ENCODE measurements around the gene GRB10. TPM values are rescaled to one million over a fixed set of nuclear protein-coding genes. Genes with fewer than 3 reads are reported as not detected.
A peak's percentile ranks its signal among the peaks of the same experiment; 100 is the strongest.

GRB10 gene
- total RNA-seq, 5 donors from 2014 or later (not counting 1 experiment from before 2014, with no cell fraction given): 7.1 to 11.1 (median 10.1) TPM

DNA sequence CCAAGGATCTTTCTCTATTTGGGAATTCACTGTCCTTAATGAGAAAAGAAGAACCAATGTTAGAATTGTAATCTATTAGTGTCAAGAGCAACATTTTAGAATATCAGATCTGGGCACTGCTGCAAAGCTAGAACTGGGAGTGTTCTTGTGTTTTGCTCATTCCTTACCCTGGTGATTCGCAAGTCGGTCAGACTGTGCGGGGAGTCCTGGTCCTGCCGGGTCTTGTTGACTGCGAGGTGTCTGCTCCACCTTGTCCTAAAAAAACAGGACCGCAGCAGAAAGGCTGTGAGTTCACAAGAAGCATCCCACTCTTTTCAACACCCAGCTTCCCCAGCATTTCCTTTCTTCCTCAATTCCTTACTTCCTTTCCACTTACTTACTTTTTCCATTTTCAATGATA, 79.0 kb downstream of the GRB10 start:
- no peaks in the 10 kb centered on the region for H3K36me3 ChIP-seq (ENCODE audit: control insufficient read depth in 2 of 2, extremely low read depth in 1 of 2, insufficient read depth in 1 of 2, low read length in 1 of 2)
- POLR2A ChIA-PET: no interaction called here
- peaks cover 0 to 3% of the 10 kb centered on the region in 2 donors for H3K27me3 Mint-ChIP-seq

DNA sequence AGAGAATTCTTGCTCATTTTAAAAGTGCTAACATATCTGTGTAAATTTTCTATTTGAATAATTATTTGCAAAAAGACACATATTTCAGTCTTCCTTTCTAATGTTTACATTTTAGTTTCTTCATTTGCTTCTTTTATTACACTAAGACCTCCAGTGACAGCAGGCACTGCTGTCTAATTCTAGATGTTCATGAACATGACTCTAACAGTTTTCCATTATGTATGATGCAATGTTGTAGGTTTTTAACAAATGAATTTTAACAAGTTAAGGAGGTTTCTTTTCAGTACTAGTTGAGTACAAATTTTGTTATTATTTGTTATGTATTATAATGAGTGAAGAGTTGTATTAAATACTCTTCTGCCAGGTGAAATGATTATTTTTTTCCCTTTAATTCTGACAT, 83.6 kb downstream of the GRB10 start:
- Histone ChIP-seq H3K4me1 (ENCODE audit: control insufficient read depth in 1 of 2, extremely low read depth in 1 of 2, insufficient read depth in 2 of 2, low read length in 2 of 2) (no peaks in the 10 kb centered on the region), H3K27ac (ENCODE audit: low read length) (no peak overlapping the region), H3K9me3 (no peaks in the 10 kb centered on the region), H3K36me3 (ENCODE audit: control insufficient read depth in 2 of 2, extremely low read depth in 1 of 2, insufficient read depth in 1 of 2, low read length in 1 of 2) (no peaks in the 10 kb centered on the region), H3K27me3 (replicated peaks in 1 of 2; ENCODE audit: control insufficient read depth in 2 of 2, extremely low read depth in 1 of 2, insufficient read depth in 2 of 2, low read length in 1 of 2) (peaks cover 0 to 4% of the 10 kb centered on the region in 2 experiments), H3K4me3 (ENCODE audit: control insufficient read depth in 1 of 2, extremely low read depth in 1 of 2, low read length in 1 of 2) (no peak overlapping the region)
- ChIA-PET CTCF (no interaction called here), POLR2A (no interaction called here)
- Mint-ChIP-seq H3K27ac (no peak overlapping the region), H3K27me3 (no peaks in the 10 kb centered on the region), H3K4me3 (no peak overlapping the region), H3K36me3 (no peaks in the 10 kb centered on the region), H3K9me3 (no peaks in the 10 kb centered on the region), H3K4me1 (peaks cover 2 to 9% (median 7%) of the 10 kb centered on the region in 3 donors)
- no peak for DNase-seq
- ATAC-seq (replicated peaks in 1 of 4): no peak

More for the DNA sequence above, 79.0 kb downstream of the GRB10 start:
- no peak overlapping the region for H3K4me3 ChIP-seq (ENCODE audit: control insufficient read depth in 1 of 2, extremely low read depth in 1 of 2, low read length in 1 of 2)
- ATAC-seq (replicated peaks in 1 of 4): no peak
- H3K27ac ChIP-seq (ENCODE audit: low read length): no peak overlapping the region
- H3K4me1 ChIP-seq (ENCODE audit: control insufficient read depth in 1 of 2, extremely low read depth in 1 of 2, insufficient read depth in 2 of 2, low read length in 2 of 2): no peaks in the 10 kb centered on the region
- no peaks in the 10 kb centered on the region for H3K36me3 Mint-ChIP-seq
- no peak overlapping the region for H3K4me3 Mint-ChIP-seq
- WGBS (ENCODE audit: insufficient coverage): 95% methylated on average over 6 of the region's 6 CpGs
- H3K9me3 Mint-ChIP-seq: no peaks in the 10 kb centered on the region
- no peaks in the 10 kb centered on the region for H3K4me1 Mint-ChIP-seq
- CTCF ChIA-PET: no interaction called here
- no peak for DNase-seq
- no peak overlapping the region for H3K27ac Mint-ChIP-seq
- H3K27me3 ChIP-seq (replicated peaks in 1 of 2; ENCODE audit: control insufficient read depth in 2 of 2, extremely low read depth in 1 of 2, insufficient read depth in 2 of 2, low read length in 1 of 2): peaks cover 0 to 4% of the 10 kb centered on the region in 2 experiments
- no peaks in the 10 kb centered on the region for H3K9me3 ChIP-seq

DNA sequence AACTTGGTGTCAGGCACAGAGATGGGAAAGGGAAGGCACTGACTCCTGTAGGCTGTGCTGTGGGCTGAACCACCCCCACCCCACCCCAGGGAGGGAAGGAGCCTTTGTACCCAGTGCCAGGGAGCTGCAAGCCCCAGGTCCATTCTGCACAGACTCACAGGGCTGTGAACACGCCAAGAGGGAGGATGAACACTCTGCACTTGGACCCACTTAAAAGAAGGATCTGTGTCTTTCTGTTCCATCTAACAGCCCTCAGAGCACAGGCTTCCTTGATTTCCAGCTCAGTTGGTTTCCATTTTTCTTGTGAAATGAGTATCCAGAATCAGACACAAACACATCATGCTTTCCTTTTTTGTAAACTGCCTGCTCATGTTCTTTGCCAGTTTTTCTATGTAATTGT, 84.9 kb downstream of the GRB10 start:
- no peak overlapping the region for H3K4me3 ChIP-seq (ENCODE audit: control insufficient read depth in 1 of 2, extremely low read depth in 1 of 2, low read length in 1 of 2)
- H3K27me3 ChIP-seq (replicated peaks in 1 of 2; ENCODE audit: control insufficient read depth in 2 of 2, extremely low read depth in 1 of 2, insufficient read depth in 2 of 2, low read length in 1 of 2): peaks cover 0 to 4% of the 10 kb centered on the region in 2 experiments
- no peaks in the 10 kb centered on the region for H3K36me3 Mint-ChIP-seq
- H3K4me1 Mint-ChIP-seq: peaks cover 2 to 9% (median 7%) of the 10 kb centered on the region in 3 donors
- no peaks in the 10 kb centered on the region for H3K4me1 ChIP-seq (ENCODE audit: control insufficient read depth in 1 of 2, extremely low read depth in 1 of 2, insufficient read depth in 2 of 2, low read length in 2 of 2)
- POLR2A ChIA-PET: no interaction called here
- 100% methylated on average over 1 of the region's 1 CpG for WGBS (ENCODE audit: insufficient coverage)
- CTCF ChIA-PET: interaction anchor here (0.6 to 1.0 kb wide), 3 partner anchors 282 to 443 kb away, joined by 3 to 4 read pairs (median 3); no protein-coding TSS in a partner anchor
- H3K27ac ChIP-seq (ENCODE audit: low read length): no peak overlapping the region
- H3K36me3 ChIP-seq (ENCODE audit: control insufficient read depth in 2 of 2, extremely low read depth in 1 of 2, insufficient read depth in 1 of 2, low read length in 1 of 2): no peaks in the 10 kb centered on the region
- no peak overlapping the region for H3K27ac Mint-ChIP-seq
- no peaks in the 10 kb centered on the region for H3K9me3 ChIP-seq
- no peaks in the 10 kb centered on the region for H3K27me3 Mint-ChIP-seq
- no peak for DNase-seq
- H3K9me3 Mint-ChIP-seq: no peaks in the 10 kb centered on the region
- H3K4me3 Mint-ChIP-seq: no peak overlapping the region
- ATAC-seq (replicated peaks in 1 of 4): no peak

DNA sequence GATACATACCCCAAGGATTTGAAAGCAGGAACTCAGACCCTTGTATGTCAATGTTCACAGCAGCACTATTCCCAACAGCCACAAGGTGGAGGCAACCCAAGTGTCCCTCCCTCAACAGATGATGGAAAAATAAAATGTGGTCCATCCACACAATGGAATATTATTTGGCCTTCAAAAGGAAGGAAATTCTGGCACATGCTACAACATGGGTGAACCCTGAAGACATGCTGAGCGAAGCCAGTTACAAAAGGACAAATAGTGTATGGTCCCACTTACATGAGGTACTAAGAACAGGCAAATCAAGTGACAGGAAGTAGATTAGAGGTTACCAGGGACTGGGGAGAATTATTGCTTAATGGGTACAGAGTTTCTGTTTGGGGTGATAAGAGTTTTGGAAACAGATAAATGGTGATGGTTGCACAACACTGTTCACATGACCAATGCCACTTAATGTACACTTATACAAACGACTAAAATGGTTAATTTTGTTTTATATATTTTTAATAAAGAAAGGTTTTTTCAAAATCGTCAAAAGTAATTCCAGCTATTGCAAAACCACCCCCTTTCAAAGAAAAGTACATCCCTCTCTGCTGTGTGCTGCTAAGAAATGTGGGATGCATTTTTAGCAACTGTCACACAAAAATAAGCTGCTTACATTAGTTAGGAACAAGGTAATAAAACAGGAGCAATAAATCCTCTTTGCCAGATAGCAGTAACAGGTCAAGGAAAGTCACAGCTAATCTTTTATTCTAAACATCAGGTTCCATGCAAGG, 85.7 kb downstream of the GRB10 start:
- Mint-ChIP-seq H3K27ac (no peak overlapping the region), H3K9me3 (no peaks in the 10 kb centered on the region)
- DNase-seq: peak in 14 of 35 experiments; percentile 2 to 44 (median 12)

DNA sequence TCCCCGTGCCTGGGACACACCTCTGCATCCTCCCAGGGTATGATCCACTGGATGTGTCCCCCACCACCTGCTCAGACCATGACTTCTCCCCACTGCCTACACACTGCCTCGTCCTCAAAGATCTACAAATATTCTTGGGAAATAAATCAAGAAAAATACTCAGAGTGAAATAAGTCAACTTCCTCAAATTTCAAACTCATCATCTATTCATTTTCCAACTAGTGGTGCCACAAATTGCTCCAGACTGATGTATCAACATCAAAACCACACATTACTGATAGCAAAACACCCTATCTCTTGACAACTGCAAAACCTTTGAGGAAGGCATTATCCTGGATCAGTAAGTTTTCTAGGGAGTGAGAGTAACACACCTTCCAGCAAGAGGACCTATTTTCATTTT, 87.7 kb downstream of the GRB10 start:
- Mint-ChIP-seq H3K9me3 (no peaks in the 10 kb centered on the region), H3K27me3 (no peaks in the 10 kb centered on the region), H3K36me3 (no peaks in the 10 kb centered on the region), H3K4me3 (no peak overlapping the region), H3K27ac (no peak overlapping the region), H3K4me1 (peaks cover 2 to 9% (median 7%) of the 10 kb centered on the region in 3 donors)
- 14% methylated on average over 1 of the region's 2 CpGs for WGBS (ENCODE audit: insufficient coverage)
- DNase-seq (no peak), ATAC-seq (replicated peaks in 1 of 4) (no peak)
- no peak overlapping the region for H3K4me3 ChIP-seq (ENCODE audit: control insufficient read depth in 1 of 2, extremely low read depth in 1 of 2, low read length in 1 of 2)
- ChIA-PET POLR2A (no interaction called here), CTCF (interaction anchor here in 1 of 2 donors (0.8 kb wide), 1 partner anchor 302 kb away, joined by 4 read pairs; no protein-coding TSS in a partner anchor)
- no peak overlapping the region for H3K27ac ChIP-seq (ENCODE audit: low read length)
- no peaks in the 10 kb centered on the region for H3K4me1 ChIP-seq (ENCODE audit: control insufficient read depth in 1 of 2, extremely low read depth in 1 of 2, insufficient read depth in 2 of 2, low read length in 2 of 2)
- no peaks in the 10 kb centered on the region for H3K36me3 ChIP-seq (ENCODE audit: control insufficient read depth in 2 of 2, extremely low read depth in 1 of 2, insufficient read depth in 1 of 2, low read length in 1 of 2)
- no peaks in the 10 kb centered on the region for H3K27me3 ChIP-seq (replicated peaks in 1 of 2; ENCODE audit: control insufficient read depth in 2 of 2, extremely low read depth in 1 of 2, insufficient read depth in 2 of 2, low read length in 1 of 2)
- no peaks in the 10 kb centered on the region for H3K9me3 ChIP-seq

More for the DNA sequence above, 85.7 kb downstream of the GRB10 start:
- Histone ChIP-seq H3K36me3 (ENCODE audit: control insufficient read depth in 2 of 2, extremely low read depth in 1 of 2, insufficient read depth in 1 of 2, low read length in 1 of 2) (no peaks in the 10 kb centered on the region), H3K4me3 (ENCODE audit: control insufficient read depth in 1 of 2, extremely low read depth in 1 of 2, low read length in 1 of 2) (no peak overlapping the region), H3K27ac (ENCODE audit: low read length) (no peak overlapping the region), H3K27me3 (replicated peaks in 1 of 2; ENCODE audit: control insufficient read depth in 2 of 2, extremely low read depth in 1 of 2, insufficient read depth in 2 of 2, low read length in 1 of 2) (peaks cover 0 to under 1% of the 10 kb centered on the region in 2 experiments), H3K9me3 (no peaks in the 10 kb centered on the region), H3K4me1 (ENCODE audit: control insufficient read depth in 1 of 2, extremely low read depth in 1 of 2, insufficient read depth in 2 of 2, low read length in 2 of 2) (no peaks in the 10 kb centered on the region)
- Mint-ChIP-seq H3K27me3 (no peaks in the 10 kb centered on the region), H3K4me3 (no peak overlapping the region), H3K4me1 (peaks cover 2 to 9% (median 7%) of the 10 kb centered on the region in 3 donors), H3K36me3 (no peaks in the 10 kb centered on the region)
- 100% methylated on average over 1 of the region's 3 CpGs for WGBS (ENCODE audit: insufficient coverage)
- ChIA-PET CTCF (interaction anchor here (0.6 to 1.0 kb wide), 4 partner anchors 283 to 464 kb away, joined by 3 to 4 read pairs (median 3); no protein-coding TSS in a partner anchor), POLR2A (no interaction called here)
- ATAC-seq (replicated peaks in 1 of 4): peak in 3 of 4 experiments; percentile 30 to 48 (median 40)

DNA sequence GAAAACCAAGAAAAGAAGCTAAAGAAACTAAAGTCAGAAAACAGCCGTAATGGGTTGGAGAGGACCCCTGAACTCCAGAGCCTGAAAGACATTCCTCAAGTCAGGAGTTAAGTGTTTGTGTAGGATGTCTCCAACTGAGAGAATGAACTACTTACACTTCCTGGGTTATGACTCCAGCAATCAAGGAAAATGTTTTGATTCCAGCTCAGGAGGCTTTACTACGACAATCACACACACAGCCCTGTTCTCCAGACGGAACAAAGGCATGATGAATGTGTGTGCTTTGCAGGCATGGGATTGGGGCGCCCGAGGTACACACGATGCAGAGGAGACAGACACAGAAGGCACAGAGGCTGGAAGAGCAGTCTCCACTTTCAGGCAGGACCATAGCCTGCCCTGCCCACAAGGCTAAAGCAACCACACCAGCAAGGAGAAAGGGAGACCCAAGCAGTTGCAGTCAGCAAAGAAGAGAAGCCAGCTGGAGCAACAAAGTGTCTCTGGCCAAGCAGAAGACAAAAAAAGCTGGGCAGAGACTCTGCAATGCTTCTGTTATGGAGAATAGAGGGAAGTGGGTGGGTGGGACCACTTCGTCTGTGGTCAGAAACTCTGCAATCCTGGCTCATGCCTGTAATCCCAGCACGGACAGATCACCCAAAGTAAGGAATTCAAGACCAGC, 89.1 kb downstream of the GRB10 start:
- ChIA-PET POLR2A (no interaction called here), CTCF (interaction anchor here (0.7 to 0.9 kb wide), 2 partner anchors 61 to 467 kb away, joined by 3 read pairs; no protein-coding TSS in a partner anchor)
- Histone ChIP-seq H3K27me3 (replicated peaks in 1 of 2; ENCODE audit: control insufficient read depth in 2 of 2, extremely low read depth in 1 of 2, insufficient read depth in 2 of 2, low read length in 1 of 2) (no peaks in the 10 kb centered on the region), H3K4me3 (ENCODE audit: control insufficient read depth in 1 of 2, extremely low read depth in 1 of 2, low read length in 1 of 2) (no peak overlapping the region), H3K27ac (ENCODE audit: low read length) (no peak overlapping the region), H3K4me1 (ENCODE audit: control insufficient read depth in 1 of 2, extremely low read depth in 1 of 2, insufficient read depth in 2 of 2, low read length in 2 of 2) (no peaks in the 10 kb centered on the region), H3K36me3 (ENCODE audit: control insufficient read depth in 2 of 2, extremely low read depth in 1 of 2, insufficient read depth in 1 of 2, low read length in 1 of 2) (peaks cover 0 to 2% of the 10 kb centered on the region in 2 donors), H3K9me3 (no peaks in the 10 kb centered on the region)
- 80% methylated on average over 2 of the region's 8 CpGs for WGBS (ENCODE audit: insufficient coverage)
- H3K27me3 Mint-ChIP-seq: no peaks in the 10 kb centered on the region
- no peaks in the 10 kb centered on the region for H3K36me3 Mint-ChIP-seq
- H3K4me1 Mint-ChIP-seq: peaks cover 2 to 9% (median 7%) of the 10 kb centered on the region in 3 donors
- DNase-seq (no peak), ATAC-seq (replicated peaks in 1 of 4) (no peak)
- no peaks in the 10 kb centered on the region for H3K9me3 Mint-ChIP-seq
- H3K4me3 Mint-ChIP-seq: no peak overlapping the region
- no peak overlapping the region for H3K27ac Mint-ChIP-seq
